ENCODE results near the gene SBF2.
A peak's percentile ranks its signal among the peaks of the same experiment; 100 is the strongest.

GRCh38 chr11:10042699-10043098 is 251.3 kb downstream of the SBF2 start:
- TF ChIP-seq CTCF (IDR thresholded peaks at IDR 0.05; ENCODE audit: insufficient read depth, low read length) (no peak), GABPA (IDR thresholded peaks at IDR 0.05; ENCODE audit: low read depth) (no peak), REST (IDR thresholded peaks at IDR 0.05; ENCODE audit: insufficient replicate concordance, low read depth) (peak; percentile 35), POLR2AphosphoS5 (IDR thresholded peaks at IDR 0.05; ENCODE audit: low read depth) (0 out of 2 replicates have a peak, but pooled peaks have one; percentile 26), SPI1 (IDR thresholded peaks at IDR 0.05; ENCODE audit: borderline replicate concordance, low read depth) (peak; percentile 56; the same call in 1 of the 2 replicates)
